Omental fat pad (tissue), 4 donors: ENCODE measurements around the gene EEF1G. TPM values are rescaled to one million over a fixed set of nuclear protein-coding genes. Genes with fewer than 3 reads are reported as not detected.

Experiments
- ATAC-seq: fragments of 150-250 bp; one replicate; pipeline ENCODE4 v1.9.1; 2016; ENCODE audit warnings: mild to moderate bottlenecking, moderate library complexity; ENCODE audit not compliant: low FRiP score
- DNase-seq: peaks from one replicate; pipeline ENCODE4 v3.0.0-alpha.2; 2019; ENCODE audit warnings: low spot score
- CTCF ChIP-seq, 3 donors: fragments of 450-650 bp; IDR thresholded peaks; one replicate each; pipeline ENCODE4 v1.5.1; 2016 to 2017; ENCODE audit warnings: antibody characterized with exemption in 3 of 3, mild to moderate bottlenecking in 3 of 3, moderate library complexity in 2 of 3
- total RNA-seq, 4 donors: library from RNA; depleted of rRNA; stranded (reverse); fragments of >200 nt; gene quantifications; one replicate each; pipeline ENCODE4 v1.1.0, GENCODE V29; 2016

EEF1G gene
- total RNA-seq, 4 donors from 2014 or later: 1,194 to 1,561 (median 1,267) TPM

GRCh38 chr11:62544581-62545436 is 28.9 kb downstream of the EEF1G start:
- DNase-seq: no peak
- ATAC-seq: no peak
- TF ChIP-seq CTCF (IDR thresholded peaks at IDR 0.05): no peak

- ATAC-seq (no peak), DNase-seq (no peak)
- TF ChIP-seq CTCF (IDR thresholded peaks at IDR 0.05): no peak
These were observed 29.8 kb downstream of the EEF1G start for GRCh38 chr11:62543680-62544444.

- ATAC-seq: peak; percentile 5
- TF ChIP-seq CTCF (IDR thresholded peaks at IDR 0.05): peak in 2 of 3 donors; percentile 96 to 100
- no peak for DNase-seq
These were observed 30.7 kb downstream of the EEF1G start for GRCh38 chr11:62542750-62543567.

GRCh38 chr11:62542111-62542745 is 31.5 kb downstream of the EEF1G start:
- DNase-seq (no peak), ATAC-seq (no peak)
- no peak for TF ChIP-seq CTCF (IDR thresholded peaks at IDR 0.05)

- no peak for TF ChIP-seq CTCF (IDR thresholded peaks at IDR 0.05)
- DNase-seq (no peak), ATAC-seq (no peak)
These were observed 32.6 kb downstream of the EEF1G start for GRCh38 chr11:62540804-62541701.
